Skeletal muscle satellite cell (primary cell): ENCODE data around the gene SARS1.

Experiments
- H3K27me3 ChIP-seq: 2 replicates; pipeline ENCODE4 v1.7.0; 2013; ENCODE audit warnings: low read length; ENCODE audit not compliant: control insufficient read depth, insufficient read depth
- H3K36me3 ChIP-seq: 2 replicates; pipeline ENCODE4 v1.7.0; 2013; ENCODE audit warnings: mild to moderate bottlenecking, control low read depth, low read length; ENCODE audit not compliant: insufficient read depth
- H3K4me1 ChIP-seq: 2 replicates; pipeline ENCODE4 v1.7.0; 2013; ENCODE audit warnings: low read length; ENCODE audit not compliant: control insufficient read depth, insufficient read depth
- H3K4me2 ChIP-seq: 2 replicates; pipeline ENCODE4 v1.7.0; 2013; ENCODE audit warnings: mild to moderate bottlenecking, low read length
- H3K4me3 ChIP-seq: 2 replicates; pipeline ENCODE4 v1.7.0; 2013; ENCODE audit warnings: low read length
- H3K9ac ChIP-seq: 2 replicates; pipeline ENCODE4 v1.7.0; 2013; ENCODE audit warnings: mild to moderate bottlenecking, low read depth, low read length, moderate library complexity
- H3K9me3 ChIP-seq: replicated peaks from 2 replicates; pipeline ENCODE4 v1.7.0; 2013; ENCODE audit warnings: mild to moderate bottlenecking, control low read depth, low read length

SARS1 gene

DNA sequence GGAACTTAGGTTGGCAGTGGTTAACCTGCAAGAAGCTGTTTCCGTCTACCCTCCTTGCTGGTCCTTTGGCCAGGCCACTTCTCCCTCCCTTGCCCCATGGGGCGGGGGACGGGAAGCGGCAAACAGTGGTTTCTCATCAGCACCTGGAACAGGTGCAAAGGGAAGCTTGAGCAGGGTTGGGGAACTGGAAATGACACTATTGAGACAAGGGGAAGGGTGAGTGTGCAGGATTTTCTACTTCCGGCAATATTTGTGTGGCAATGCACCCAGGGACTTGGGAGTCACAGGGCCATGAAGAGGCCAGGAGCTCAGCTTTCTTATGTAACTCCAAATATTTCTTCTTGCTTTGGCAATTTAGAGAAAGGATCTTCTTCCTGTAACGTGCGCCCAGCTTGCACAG lies 29.0 kb upstream of the SARS1 start:
- no peaks in the 10 kb centered on the region for H3K36me3 ChIP-seq
- no peaks in the 10 kb centered on the region for H3K27me3 ChIP-seq
- H3K4me2 ChIP-seq, result no peak overlapping the region
- no peak overlapping the region for H3K9ac ChIP-seq
- no peaks in the 10 kb centered on the region for H3K4me1 ChIP-seq
- H3K9me3 ChIP-seq, result no peaks in the 10 kb centered on the region
- no peak overlapping the region for H3K4me3 ChIP-seq

DNA sequence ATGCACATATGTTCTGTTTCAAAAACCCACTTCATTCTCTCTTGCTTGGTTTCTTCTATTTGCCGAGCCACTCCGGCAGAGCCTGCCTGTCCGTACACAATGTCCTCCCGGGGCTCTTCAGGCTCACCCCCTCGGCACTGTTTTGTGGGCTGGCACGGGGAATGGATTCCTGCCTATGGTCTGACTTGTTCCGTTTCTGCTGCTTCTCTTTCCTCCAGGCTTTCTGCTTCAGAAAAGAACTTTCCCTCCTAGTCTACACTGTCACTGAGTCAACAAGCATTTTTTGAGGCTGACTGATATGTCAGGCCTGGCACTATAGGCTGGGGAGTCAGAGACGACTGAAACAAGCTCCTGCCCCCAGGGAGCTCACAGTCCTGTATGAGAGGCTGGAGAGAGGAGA lies 28.4 kb upstream of the SARS1 start:
- Histone ChIP-seq H3K4me2 (no peak overlapping the region), H3K36me3 (no peaks in the 10 kb centered on the region), H3K4me1 (no peaks in the 10 kb centered on the region), H3K27me3 (no peaks in the 10 kb centered on the region), H3K4me3 (no peak overlapping the region), H3K9me3 (no peaks in the 10 kb centered on the region), H3K9ac (no peak overlapping the region)

DNA sequence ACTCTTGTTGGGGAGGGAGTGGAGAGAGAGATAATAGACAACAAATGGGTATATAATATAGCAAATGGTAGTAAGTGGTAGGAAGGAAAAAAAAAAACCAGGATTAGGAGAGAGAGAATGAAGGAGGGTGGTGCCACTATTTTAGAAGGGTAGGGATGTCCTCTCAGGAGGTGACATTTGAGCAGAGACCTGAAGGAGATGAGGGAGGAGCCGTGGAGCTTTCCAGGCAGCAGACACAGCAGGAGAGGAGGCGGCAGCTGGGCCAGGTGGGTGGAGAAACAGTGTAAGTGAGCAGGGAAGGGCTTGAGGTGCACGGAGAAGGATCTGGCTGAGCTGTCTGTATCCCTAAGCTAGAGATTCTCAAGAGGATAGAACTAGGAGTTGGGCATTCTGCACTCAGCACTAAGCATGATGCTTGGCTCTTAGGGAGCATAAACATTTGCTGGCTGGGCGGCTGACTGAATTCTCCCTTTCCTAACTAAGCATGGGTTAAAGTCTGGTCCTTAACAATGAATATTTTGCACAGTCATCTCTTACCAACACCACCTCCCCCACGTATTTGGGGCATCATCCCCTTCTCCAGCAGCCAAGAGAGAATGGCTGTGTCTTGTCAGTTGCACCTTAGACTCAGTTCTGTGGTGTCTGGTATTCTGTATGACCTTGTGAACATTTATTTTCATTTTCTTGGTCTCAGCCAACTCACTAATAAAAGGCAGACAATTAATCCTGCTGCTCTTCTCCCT lies 27.6 kb upstream of the SARS1 start:
- H3K27me3 ChIP-seq, result no peaks in the 10 kb centered on the region
- no peaks in the 10 kb centered on the region for H3K9me3 ChIP-seq
- H3K9ac ChIP-seq, result no peak overlapping the region
- H3K36me3 ChIP-seq, result no peaks in the 10 kb centered on the region
- no peak overlapping the region for H3K4me3 ChIP-seq
- no peak overlapping the region for H3K4me2 ChIP-seq
- H3K4me1 ChIP-seq, result no peaks in the 10 kb centered on the region

DNA sequence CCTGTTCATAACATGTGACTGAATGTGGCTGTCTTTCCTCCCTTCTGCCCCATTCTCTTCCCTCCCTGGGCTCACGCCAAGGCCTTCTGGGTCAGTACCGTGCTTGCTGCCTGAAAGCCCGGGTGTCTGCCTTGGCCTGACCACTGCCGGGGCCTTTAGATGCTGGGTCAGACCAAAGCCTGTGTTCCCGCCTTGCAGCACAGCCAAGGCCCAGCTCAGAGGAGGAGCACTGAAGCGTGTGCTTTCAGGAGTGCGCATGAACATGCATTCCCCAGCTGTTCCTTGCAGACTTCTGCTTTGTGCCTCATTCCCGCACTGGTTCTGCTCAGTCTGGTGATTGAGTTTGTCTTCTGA lies 27.0 kb upstream of the SARS1 start:
- H3K36me3 ChIP-seq, result no peaks in the 10 kb centered on the region

DNA sequence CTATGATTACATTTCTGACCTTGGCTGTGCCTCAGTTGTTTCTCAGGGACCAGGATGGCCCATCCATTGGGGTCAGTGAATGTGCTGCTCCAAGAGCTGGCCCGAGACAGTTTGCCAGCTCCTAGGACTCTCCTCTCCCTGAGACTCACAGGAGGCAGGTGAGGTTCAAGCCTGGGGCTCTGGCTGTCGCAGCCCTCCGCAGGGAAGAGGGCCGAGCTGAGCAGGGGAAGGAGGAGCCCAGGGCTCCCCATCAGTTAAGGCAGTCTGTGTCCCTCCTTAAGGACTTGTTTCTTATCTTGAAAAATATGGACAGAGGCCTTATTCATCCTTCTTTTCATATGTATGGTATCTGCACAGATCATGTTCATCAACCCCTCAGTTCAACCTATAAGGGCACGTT lies 26.6 kb upstream of the SARS1 start:
- no peak overlapping the region for H3K4me2 ChIP-seq
- no peaks in the 10 kb centered on the region for H3K4me1 ChIP-seq
- no peak overlapping the region for H3K4me3 ChIP-seq
- no peak overlapping the region for H3K9ac ChIP-seq
- H3K9me3 ChIP-seq, result no peaks in the 10 kb centered on the region
- no peaks in the 10 kb centered on the region for H3K36me3 ChIP-seq
- H3K27me3 ChIP-seq, result no peaks in the 10 kb centered on the region

More for the DNA sequence above, 27.0 kb upstream of the SARS1 start:
- no peak overlapping the region for H3K9ac ChIP-seq
- no peak overlapping the region for H3K4me3 ChIP-seq
- no peak overlapping the region for H3K4me2 ChIP-seq
- H3K9me3 ChIP-seq, result no peaks in the 10 kb centered on the region
- H3K4me1 ChIP-seq, result no peaks in the 10 kb centered on the region
- no peaks in the 10 kb centered on the region for H3K27me3 ChIP-seq

DNA sequence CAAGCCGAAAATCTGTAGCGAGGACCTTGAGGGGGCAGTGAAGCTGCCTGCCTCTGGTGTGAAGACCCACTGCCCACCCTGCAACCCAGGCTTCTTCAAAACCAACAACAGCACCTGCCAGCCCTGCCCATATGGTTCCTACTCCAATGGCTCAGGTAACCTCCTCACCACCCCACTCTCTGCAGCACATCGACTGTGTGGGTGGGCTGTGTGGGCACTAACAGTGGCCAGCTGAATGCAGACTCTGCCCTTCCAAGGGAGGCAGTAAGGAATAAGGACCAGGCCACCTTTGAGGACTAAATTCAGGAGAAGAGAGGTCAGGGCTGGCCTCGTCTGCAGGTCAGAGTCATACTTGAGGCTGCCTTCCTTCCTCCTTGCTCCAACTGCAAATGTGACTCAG lies 25.5 kb upstream of the SARS1 start:
- no peaks in the 10 kb centered on the region for H3K36me3 ChIP-seq
- no peak overlapping the region for H3K4me2 ChIP-seq
- no peak overlapping the region for H3K4me3 ChIP-seq
- no peaks in the 10 kb centered on the region for H3K4me1 ChIP-seq
- no peaks in the 10 kb centered on the region for H3K9me3 ChIP-seq
- no peak overlapping the region for H3K9ac ChIP-seq
- H3K27me3 ChIP-seq, result no peaks in the 10 kb centered on the region

DNA sequence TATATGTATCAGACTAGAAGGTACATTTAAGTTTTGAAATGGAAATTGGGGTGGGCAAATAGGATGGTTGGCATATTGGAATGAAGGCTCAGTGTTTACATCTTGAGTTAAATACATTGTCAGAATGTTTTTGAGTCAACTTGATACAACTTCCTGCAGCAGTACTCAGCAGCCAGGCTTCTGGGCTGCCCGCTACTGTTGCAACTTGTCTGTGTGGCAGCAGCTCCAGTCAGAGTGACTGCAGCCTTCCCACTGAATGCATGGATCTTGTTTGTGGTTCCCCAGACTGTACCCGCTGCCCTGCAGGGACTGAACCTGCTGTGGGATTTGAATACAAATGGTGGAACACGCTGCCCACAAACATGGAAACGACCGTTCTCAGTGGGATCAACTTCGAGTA lies 24.9 kb upstream of the SARS1 start:
- Histone ChIP-seq H3K9me3 (no peaks in the 10 kb centered on the region), H3K36me3 (no peaks in the 10 kb centered on the region), H3K9ac (no peak overlapping the region), H3K4me1 (no peaks in the 10 kb centered on the region), H3K4me3 (no peak overlapping the region), H3K4me2 (no peak overlapping the region), H3K27me3 (no peaks in the 10 kb centered on the region)

DNA sequence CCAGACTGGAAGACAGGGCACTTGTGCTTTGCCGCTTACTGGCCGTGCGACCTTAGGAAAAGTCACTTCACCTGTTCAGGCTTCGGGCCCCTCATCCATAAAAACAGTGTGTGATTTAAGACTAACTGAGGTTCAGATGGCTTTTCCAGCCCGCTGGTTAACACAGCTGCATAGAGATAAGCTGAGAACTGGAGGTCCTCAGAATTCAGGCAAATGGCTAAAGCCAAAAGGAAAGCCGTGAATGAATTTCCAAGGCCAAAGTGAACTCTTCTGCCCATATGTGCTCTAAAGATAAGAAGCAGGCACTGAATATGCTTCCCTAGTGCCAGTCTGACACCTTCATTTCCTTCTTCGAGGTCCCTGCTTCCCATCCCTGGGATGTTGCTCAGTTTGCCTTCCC lies 23.5 kb upstream of the SARS1 start:
- no peak overlapping the region for H3K4me3 ChIP-seq

DNA sequence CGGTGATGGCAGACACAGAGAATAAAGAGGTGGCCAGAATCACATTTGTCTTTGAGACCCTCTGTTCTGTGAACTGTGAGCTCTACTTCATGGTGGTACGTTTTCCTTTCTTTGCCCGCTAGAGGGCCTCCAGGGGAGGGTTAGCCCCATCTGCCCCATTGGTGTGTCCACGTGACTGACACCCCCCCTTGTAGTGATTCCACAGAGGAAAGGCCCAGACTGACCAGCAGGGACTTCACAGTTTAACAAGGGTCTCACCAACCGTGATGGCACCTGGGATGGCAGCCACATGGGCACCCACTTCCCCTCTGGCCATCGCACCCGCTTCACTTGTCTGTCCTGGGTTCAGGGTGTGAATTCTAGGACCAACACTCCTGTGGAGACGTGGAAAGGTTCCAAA lies 22.3 kb upstream of the SARS1 start:
- Histone ChIP-seq H3K4me2 (no peak overlapping the region), H3K9me3 (no peaks in the 10 kb centered on the region), H3K9ac (no peak overlapping the region), H3K36me3 (no peaks in the 10 kb centered on the region), H3K4me3 (no peak overlapping the region), H3K4me1 (no peaks in the 10 kb centered on the region), H3K27me3 (no peaks in the 10 kb centered on the region)

More for the DNA sequence above, 23.5 kb upstream of the SARS1 start:
- no peak overlapping the region for H3K4me2 ChIP-seq
- H3K9me3 ChIP-seq, result no peaks in the 10 kb centered on the region
- no peaks in the 10 kb centered on the region for H3K36me3 ChIP-seq
- no peak overlapping the region for H3K9ac ChIP-seq
- no peaks in the 10 kb centered on the region for H3K4me1 ChIP-seq
- no peaks in the 10 kb centered on the region for H3K27me3 ChIP-seq

DNA sequence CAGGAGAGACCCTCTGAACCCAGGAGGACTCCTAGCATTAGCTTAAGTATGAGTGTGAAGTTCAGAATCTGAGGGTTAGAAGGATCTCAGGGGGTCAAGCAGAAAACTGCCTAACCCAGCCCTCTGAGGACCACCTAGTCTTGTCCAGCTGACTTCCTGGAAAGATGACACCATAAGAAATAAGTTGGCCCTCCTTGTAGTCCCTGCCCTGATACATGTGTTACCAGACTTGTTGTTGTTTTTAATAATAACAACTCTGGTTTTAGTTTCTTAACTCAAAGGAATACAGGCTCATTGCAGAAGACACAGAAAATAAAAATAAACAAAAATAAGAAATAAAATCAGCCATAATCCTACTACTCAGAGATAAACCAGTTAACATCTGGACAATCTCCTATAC lies 21.8 kb upstream of the SARS1 start:
- H3K4me2 ChIP-seq, result no peak overlapping the region
- no peaks in the 10 kb centered on the region for H3K9me3 ChIP-seq
- no peak overlapping the region for H3K9ac ChIP-seq
- H3K27me3 ChIP-seq, result no peaks in the 10 kb centered on the region
- H3K4me3 ChIP-seq, result no peak overlapping the region
- no peaks in the 10 kb centered on the region for H3K36me3 ChIP-seq
- H3K4me1 ChIP-seq, result peaks cover 1% of the 10 kb centered on the region

DNA sequence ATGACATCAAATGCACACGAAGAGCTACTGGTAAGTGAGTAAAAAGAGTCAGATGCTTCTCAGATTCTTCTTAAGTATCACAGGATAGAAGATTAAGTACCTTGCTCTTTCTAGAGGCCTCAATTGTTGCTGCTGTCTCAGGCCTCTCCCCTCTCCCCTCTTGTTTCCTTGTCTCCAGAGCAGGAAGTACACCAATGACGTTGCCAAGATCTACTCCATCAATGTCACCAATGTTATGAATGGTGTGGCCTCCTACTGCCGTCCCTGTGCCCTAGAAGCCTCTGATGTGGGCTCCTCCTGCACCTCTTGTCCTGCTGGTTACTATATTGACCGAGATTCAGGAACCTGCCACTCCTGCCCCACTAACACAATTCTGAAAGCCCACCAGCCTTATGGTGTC lies 21.3 kb upstream of the SARS1 start:
- Histone ChIP-seq H3K9me3 (no peaks in the 10 kb centered on the region), H3K4me1 (peaks cover 7% of the 10 kb centered on the region), H3K36me3 (no peaks in the 10 kb centered on the region), H3K4me2 (no peak overlapping the region), H3K27me3 (no peaks in the 10 kb centered on the region), H3K9ac (no peak overlapping the region), H3K4me3 (no peak overlapping the region)
